Measurements from ENCODE around the gene ADAMTS3. TPM values are rescaled to one million over a fixed set of nuclear protein-coding genes. Genes with fewer than 3 reads are reported as not detected.

The ADAMTS3 gene
- total RNA-seq, 1 donor from 2014 or later, result 1.1 TPM

DNA sequence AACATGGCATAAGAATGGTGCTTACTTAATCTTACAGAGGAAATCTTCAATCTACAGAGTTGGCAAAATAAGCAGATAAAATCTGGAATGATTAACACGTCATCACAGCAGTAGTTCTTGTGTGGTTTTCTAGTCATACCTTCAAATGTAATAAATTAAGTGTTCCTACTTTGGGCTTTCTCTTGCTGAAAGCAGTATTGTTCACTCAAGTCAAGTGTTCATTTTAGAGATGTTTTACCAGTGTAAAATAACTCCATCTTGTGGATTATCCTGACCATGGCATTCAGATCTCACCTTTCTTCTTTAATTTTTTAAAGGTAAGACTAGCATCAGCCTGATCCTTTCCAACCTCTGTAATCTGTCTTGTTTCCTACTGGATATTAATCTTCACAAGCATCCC, 72.9 kb downstream of the ADAMTS3 start:
- Histone ChIP-seq H3K4me3 (no peak overlapping the region), H3K27me3 (ENCODE audit: low read depth) (no peaks in the 10 kb centered on the region), H3K4me1 (no peaks in the 10 kb centered on the region), H3K36me3 (no peaks in the 10 kb centered on the region), H3K27ac (no peak overlapping the region), H3K9me3 (no peaks in the 10 kb centered on the region)
- TF ChIP-seq CTCF (IDR thresholded peaks at IDR 0.05), result no peak
- DNase-seq, result no peak
- intact Hi-C loops (cut with DNase I), result no loop called here
- ATAC-seq, result no peak

DNA sequence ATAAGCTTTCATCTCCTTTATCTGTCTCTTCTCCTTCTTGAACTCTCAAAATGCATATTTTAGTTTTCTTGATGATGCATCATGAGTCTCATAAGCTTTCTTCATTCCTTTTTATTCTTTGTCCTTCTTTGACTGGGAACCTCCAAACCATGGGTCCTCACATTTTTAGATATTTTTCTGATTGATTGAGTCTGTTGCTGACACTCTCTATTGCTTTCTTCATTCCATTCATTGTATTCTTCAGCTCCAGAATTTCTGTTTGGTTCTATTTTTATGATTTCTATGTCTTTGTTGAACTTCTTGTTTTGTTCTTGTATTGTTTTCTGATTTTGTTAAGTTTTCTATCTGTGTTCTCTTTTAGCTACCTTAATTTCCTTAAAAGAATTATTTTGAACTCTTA, 74.9 kb downstream of the ADAMTS3 start:
- Histone ChIP-seq H3K4me1 (no peaks in the 10 kb centered on the region), H3K36me3 (no peaks in the 10 kb centered on the region), H3K27me3 (ENCODE audit: low read depth) (no peaks in the 10 kb centered on the region), H3K27ac (no peak overlapping the region), H3K9me3 (no peaks in the 10 kb centered on the region), H3K4me3 (no peak overlapping the region)
- intact Hi-C loops (cut with DNase I), result no loop called here
- DNase-seq, result no peak
- no peak for ATAC-seq
- TF ChIP-seq CTCF (IDR thresholded peaks at IDR 0.05), result no peak

DNA sequence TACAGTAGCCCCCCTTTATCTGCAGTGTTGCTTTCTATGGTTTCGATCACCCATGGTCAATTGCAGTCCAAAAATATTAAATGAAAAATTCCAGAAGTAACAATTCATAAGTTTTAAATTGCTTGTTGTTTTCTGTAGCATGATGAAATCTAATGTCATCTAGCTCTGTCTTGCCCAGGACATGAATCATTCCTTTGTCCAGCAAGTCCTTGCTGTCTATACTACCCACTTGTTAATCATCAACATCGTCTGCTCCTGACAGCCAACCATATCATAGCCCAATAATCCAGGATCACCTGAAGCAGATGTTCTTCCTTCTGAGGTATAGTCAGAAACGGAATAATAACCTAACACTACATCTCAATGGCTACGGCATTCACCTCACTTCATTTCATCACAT, 79.8 kb downstream of the ADAMTS3 start:
- H3K9me3 ChIP-seq, result no peaks in the 10 kb centered on the region
- ATAC-seq (no peak), DNase-seq (no peak)
- intact Hi-C loops (cut with DNase I), result no loop called here
- no peaks in the 10 kb centered on the region for H3K27me3 ChIP-seq (ENCODE audit: low read depth)
- no peak overlapping the region for H3K27ac ChIP-seq
- TF ChIP-seq CTCF (IDR thresholded peaks at IDR 0.05), result no peak
- no peaks in the 10 kb centered on the region for H3K4me1 ChIP-seq
- no peaks in the 10 kb centered on the region for H3K36me3 ChIP-seq
- H3K4me3 ChIP-seq, result no peak overlapping the region

- no peaks in the 10 kb centered on the region for H3K9me3 ChIP-seq
- intact Hi-C loops (cut with DNase I), result no loop called here
- TF ChIP-seq CTCF (IDR thresholded peaks at IDR 0.05), result no peak
- no peak overlapping the region for H3K27ac ChIP-seq
- no peak for ATAC-seq
- H3K36me3 ChIP-seq, result no peaks in the 10 kb centered on the region
- no peaks in the 10 kb centered on the region for H3K4me1 ChIP-seq
- no peaks in the 10 kb centered on the region for H3K27me3 ChIP-seq (ENCODE audit: low read depth)
- DNase-seq, result no peak
- H3K4me3 ChIP-seq, result no peak overlapping the region
These were observed 82.0 kb downstream of the ADAMTS3 start for GRCh38 chr4:72486991-72487390.

- Histone ChIP-seq H3K27ac (no peak overlapping the region), H3K4me1 (no peaks in the 10 kb centered on the region), H3K4me3 (no peak overlapping the region), H3K36me3 (no peaks in the 10 kb centered on the region), H3K9me3 (no peaks in the 10 kb centered on the region), H3K27me3 (ENCODE audit: low read depth) (no peaks in the 10 kb centered on the region)
- intact Hi-C loops (cut with DNase I), result no loop called here
- DNase-seq, result no peak
- ATAC-seq, result no peak
- no peak for TF ChIP-seq CTCF (IDR thresholded peaks at IDR 0.05)
These were observed 84.0 kb downstream of the ADAMTS3 start for GRCh38 chr4:72484981-72485380.

GRCh38 chr4:72473434-72473900, 95.6 kb downstream of the ADAMTS3 start:
- H3K27me3 ChIP-seq (ENCODE audit: low read depth), result no peaks in the 10 kb centered on the region
- H3K4me1 ChIP-seq, result no peaks in the 10 kb centered on the region
- no peaks in the 10 kb centered on the region for H3K9me3 ChIP-seq
- H3K36me3 ChIP-seq, result no peaks in the 10 kb centered on the region
- intact Hi-C loops (cut with DNase I), result no loop called here
- H3K4me3 ChIP-seq, result no peak overlapping the region
- no peak for TF ChIP-seq CTCF (IDR thresholded peaks at IDR 0.05)
- no peak overlapping the region for H3K27ac ChIP-seq
- DNase-seq (no peak), ATAC-seq (no peak)
